ENCODE data around the gene SF3B6. TPM values are rescaled to one million over a fixed set of nuclear protein-coding genes. Genes with fewer than 3 reads are reported as not detected.
"Not testable (repeated sequence)": the region's sequence is repeated elsewhere in the genome, so short reads cannot be mapped to it uniquely, and the experiment has no call there.

Gene SF3B6
- total RNA-seq, 2 donors from 2014 or later = 21.4 to 42.8 TPM

DNA sequence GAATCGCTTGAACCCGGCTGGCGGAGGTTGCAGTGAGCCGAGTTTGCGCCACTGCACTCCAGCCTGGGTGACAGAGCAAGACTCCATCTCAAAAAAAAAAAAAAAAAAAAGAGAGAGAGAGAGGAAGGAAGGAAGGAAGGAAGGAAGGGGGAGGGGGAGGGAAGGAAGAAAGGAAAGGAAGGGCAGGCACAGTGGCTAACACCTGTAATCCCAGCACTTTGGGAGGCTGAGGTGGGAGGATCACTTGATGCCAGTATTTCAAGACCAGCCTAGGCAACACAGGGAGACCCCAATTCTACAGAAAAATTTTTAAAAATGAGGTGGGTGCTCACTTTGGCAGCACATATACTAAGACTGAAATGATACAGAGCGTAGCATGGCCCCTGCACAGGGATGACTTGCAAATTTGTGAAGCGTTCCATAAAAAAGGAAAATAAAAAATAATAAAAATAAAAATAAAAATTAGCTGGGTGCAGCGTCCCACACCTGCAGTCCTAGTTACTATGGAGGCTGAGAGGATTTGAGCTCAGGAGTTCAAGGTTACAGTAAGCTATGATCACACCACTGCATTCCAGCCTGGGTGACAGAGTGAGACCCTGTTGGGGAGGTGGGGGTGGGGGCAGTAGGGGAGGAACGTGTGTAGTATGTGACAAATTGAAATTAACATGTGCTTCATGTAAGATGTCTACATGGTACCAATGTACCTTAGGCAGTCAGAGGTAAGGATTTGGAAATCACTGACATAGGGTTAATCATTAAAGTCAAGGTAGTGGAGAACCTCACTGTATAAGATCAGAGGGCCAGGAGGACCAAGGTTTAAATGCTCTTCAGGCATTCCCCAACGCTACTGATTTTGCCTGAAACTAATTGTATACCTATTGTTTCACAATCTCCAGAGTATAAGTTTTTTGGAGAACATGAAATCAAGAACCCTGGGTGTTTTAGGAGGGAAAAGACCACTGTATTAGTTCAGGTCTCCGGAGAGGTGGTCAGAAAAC lies 30.3 kb downstream of the SF3B6 start:
- no peaks in the 10 kb centered on the region for H3K27me3 ChIP-seq
- ATAC-seq (no peak), DNase-seq (no peak)
- H3K36me3 ChIP-seq (replicated peaks in 1 of 2; ENCODE audit: insufficient read depth in 1 of 2, low read depth in 2 of 2) = no peaks in the 10 kb centered on the region
- H3K27ac ChIP-seq = no peak overlapping the region
- peaks cover 27% of the 10 kb centered on the region for H3K4me1 ChIP-seq
- intact Hi-C loops (cut with DNase I) = no loop called here
- 62 to 71% methylated on average over 8 to 11 of the region's 11 CpGs for WGBS, 2 donors
- no peak overlapping the region for H3K4me3 ChIP-seq
- no peaks in the 10 kb centered on the region for H3K9me3 ChIP-seq
- TF ChIP-seq CTCF (IDR thresholded peaks at IDR 0.05) (no peak), POLR2A (IDR thresholded peaks at IDR 0.05) (no peak)

DNA sequence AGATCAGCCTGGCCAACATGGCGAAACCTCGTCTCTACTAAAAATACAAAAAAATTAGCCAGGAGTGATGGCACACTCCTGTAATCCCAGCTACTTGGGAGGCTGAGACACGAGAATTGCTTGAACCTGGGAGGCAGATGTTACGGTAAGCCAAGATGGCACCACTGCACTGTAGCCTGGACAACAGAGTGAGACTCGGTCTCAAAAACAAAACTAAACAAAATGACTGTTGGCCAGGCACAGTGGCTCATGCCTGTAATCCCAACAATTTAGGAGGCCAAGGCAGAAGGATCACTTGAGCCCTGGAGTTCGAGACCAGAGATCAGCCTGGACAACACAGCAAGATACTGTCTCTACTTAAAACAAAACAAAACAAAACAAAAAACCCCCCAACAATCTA lies 33.0 kb downstream of the SF3B6 start:
- ATAC-seq; H3K36me3 ChIP-seq (replicated peaks in 1 of 2; ENCODE audit: insufficient read depth in 1 of 2, low read depth in 2 of 2); DNase-seq; H3K9me3 ChIP-seq; H3K27ac ChIP-seq; H3K4me3 ChIP-seq; H3K27me3 ChIP-seq; intact Hi-C loops (cut with DNase I): not testable (repeated sequence)
- H3K4me1 ChIP-seq = peaks cover 11% of the 10 kb centered on the region
- WGBS, 2 donors = 87 to 94% methylated on average over 6 of the region's 6 CpGs

DNA sequence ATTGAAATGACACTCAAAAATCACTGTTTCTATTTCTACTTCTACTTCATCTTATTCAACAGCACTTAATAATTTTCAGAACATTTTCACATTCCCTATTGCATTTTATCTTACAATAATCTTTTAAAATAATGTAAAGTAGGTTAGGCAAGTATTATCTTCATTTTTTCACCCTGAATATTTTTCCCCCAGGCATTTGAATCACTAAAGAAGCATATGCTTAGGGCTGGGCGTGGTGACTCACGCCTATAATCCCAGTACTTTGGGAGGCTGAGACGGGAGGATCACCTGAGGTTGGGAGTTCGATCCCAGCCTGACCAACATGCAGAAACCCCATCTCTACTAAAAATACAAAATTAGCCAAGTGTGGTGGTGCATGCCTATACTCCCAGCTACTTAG lies 35.6 kb downstream of the SF3B6 start:
- Histone ChIP-seq H3K9me3 (no peaks in the 10 kb centered on the region), H3K27me3 (no peaks in the 10 kb centered on the region), H3K36me3 (replicated peaks in 1 of 2; ENCODE audit: insufficient read depth in 1 of 2, low read depth in 2 of 2) (no peaks in the 10 kb centered on the region), H3K27ac (no peak overlapping the region), H3K4me3 (no peak overlapping the region), H3K4me1 (no peaks in the 10 kb centered on the region)
- ATAC-seq (no peak), DNase-seq (no peak)
- no peak for TF ChIP-seq CTCF (IDR thresholded peaks at IDR 0.05)
- no peak for TF ChIP-seq POLR2A (IDR thresholded peaks at IDR 0.05)
- intact Hi-C loops (cut with DNase I) = no loop called here
- 95 to 98% methylated on average over 4 of the region's 4 CpGs for WGBS, 2 donors

DNA sequence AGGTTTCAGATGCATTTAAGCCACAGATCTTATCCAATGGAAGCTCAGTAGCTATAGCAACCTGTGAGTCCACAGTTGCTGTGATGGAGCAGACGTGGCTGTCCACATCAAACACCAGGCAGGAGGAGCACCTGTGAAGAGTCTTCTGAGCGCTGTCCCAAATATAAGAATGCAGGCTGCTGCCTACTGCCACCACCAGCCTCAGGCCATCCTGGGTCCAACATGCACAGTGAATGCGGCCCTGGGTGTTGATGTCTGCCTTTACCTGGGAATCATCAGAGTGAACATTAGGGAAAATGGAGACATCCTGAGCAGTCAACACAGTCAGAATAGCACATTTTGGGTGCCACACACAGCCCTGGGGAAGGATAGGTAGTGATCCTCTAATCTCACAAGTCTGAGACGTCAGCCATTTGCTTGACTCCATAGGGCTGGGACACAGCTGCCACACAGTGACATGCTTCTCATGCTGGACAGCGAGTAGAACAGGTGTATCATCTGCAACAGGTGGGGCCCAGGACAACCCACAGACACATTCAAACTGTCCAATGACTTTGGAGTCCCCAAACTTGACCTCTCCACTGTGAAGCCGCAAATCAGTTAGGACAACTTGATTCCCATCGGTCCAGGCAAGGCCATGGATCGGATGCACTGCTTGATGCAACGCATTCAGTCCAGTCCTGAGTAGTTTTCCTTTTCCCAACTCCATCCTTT lies 37.2 kb downstream of the SF3B6 start:
- ATAC-seq (no peak), DNase-seq (no peak)
- WGBS, 2 donors = 90 to 92% methylated on average over 8 to 9 of the region's 9 CpGs
- Histone ChIP-seq H3K27me3 (no peaks in the 10 kb centered on the region), H3K4me3 (no peak overlapping the region), H3K27ac (no peak overlapping the region), H3K36me3 (replicated peaks in 1 of 2; ENCODE audit: insufficient read depth in 1 of 2, low read depth in 2 of 2) (no peaks in the 10 kb centered on the region), H3K9me3 (no peaks in the 10 kb centered on the region), H3K4me1 (no peaks in the 10 kb centered on the region)
- TF ChIP-seq CTCF (IDR thresholded peaks at IDR 0.05) (no peak), POLR2A (IDR thresholded peaks at IDR 0.05) (no peak)
- intact Hi-C loops (cut with DNase I) = no loop called here

- no peak for ATAC-seq
- Histone ChIP-seq H3K27ac (no peak overlapping the region), H3K9me3 (no peaks in the 10 kb centered on the region), H3K4me3 (no peak overlapping the region), H3K36me3 (replicated peaks in 1 of 2; ENCODE audit: insufficient read depth in 1 of 2, low read depth in 2 of 2) (peaks cover 0 to 4% of the 10 kb centered on the region in 2 donors), H3K27me3 (no peaks in the 10 kb centered on the region), H3K4me1 (no peaks in the 10 kb centered on the region)
- no peak for DNase-seq
- no peak for TF ChIP-seq CTCF (IDR thresholded peaks at IDR 0.05)
- TF ChIP-seq POLR2A (IDR thresholded peaks at IDR 0.05) = no peak
- WGBS, 2 donors = 64% methylated on average over 2 of the region's 2 CpGs
- intact Hi-C loops (cut with DNase I) = no loop called here
Observed at GRCh38 chr2:24026233-24026632, 49.9 kb downstream of the SF3B6 start.
